Tibial nerve (tissue), 4 donors: ENCODE data around the gene PRKCSH. TPM values are rescaled to one million over a fixed set of nuclear protein-coding genes. Genes with fewer than 3 reads are reported as not detected.
A peak's percentile ranks its signal among the peaks of the same experiment; 100 is the strongest.

Experiments
- DNase-seq, 2 donors: peaks; one replicate each; pipeline ENCODE4 v3.0.0-alpha.2; 2019; ENCODE audit warnings: low spot score in 2 of 2
- H3K27ac ChIP-seq, 4 donors: fragments of 200-600 bp; sonication (generic) in 3 of 4; one replicate each; pipeline ENCODE4 v1.5.1; 2017 to 2019; ENCODE audit warnings: mild to moderate bottlenecking in 1 of 4
- H3K27me3 ChIP-seq, 2 donors: fragments of 200-600 bp; sonication (generic) in 1 of 2; one replicate each; pipeline versions ENCODE4 v1.5.1 to v1.6.0; 2017 to 2019
- H3K36me3 ChIP-seq, 3 donors: fragments of 200-600 bp; sonication (generic); one replicate each; pipeline ENCODE4 v1.5.1; 2018 to 2019
- H3K4me1 ChIP-seq, 4 donors: fragments of 200-600 bp; sonication (generic) in 3 of 4; one replicate each; pipeline ENCODE4 v1.5.1; 2017 to 2019
- H3K4me3 ChIP-seq, 4 donors: fragments of 200-600 bp; sonication (generic) in 3 of 4; one replicate each; pipeline ENCODE4 v1.5.1; 2017 to 2019; ENCODE audit warnings: mild to moderate bottlenecking in 1 of 4, moderate library complexity in 1 of 4
- H3K9me3 ChIP-seq, 4 donors: fragments of 200-600 bp; sonication (generic) in 3 of 4; one replicate each; pipeline ENCODE4 v1.5.1; 2017 to 2019
- EP300 ChIP-seq, 2 donors: sonication (generic); formaldehyde crosslinking; IDR thresholded peaks; one replicate each; pipeline ENCODE4 v1.6.1; 2017; ENCODE audit warnings: antibody characterized with exemption in 2 of 2, mild to moderate bottlenecking in 1 of 2
- POLR2A ChIP-seq, 2 donors: fragments of 450-650 bp; IDR thresholded peaks; one replicate each; pipeline ENCODE4 v1.6.1; 2017; ENCODE audit warnings: antibody characterized with exemption in 2 of 2, mild to moderate bottlenecking in 2 of 2, moderate library complexity in 2 of 2
- WGBS, 2 donors: methylation state at CpG; one replicate each; pipeline ENCODE4 v1.1.5; 2018; 5-methylcytosine and 5-hydroxymethylcytosine counted together
- total RNA-seq, 4 donors: library from RNA; depleted of rRNA; stranded (reverse); fragments of >200 nt; gene quantifications; one replicate each; pipeline ENCODE4 v1.1.0, GENCODE V29; 2016
- TF ChIP-seq, protein P1 (sequence below), 5 experiments: fragments of 200-600 bp in 3 of 5; fragments of 450-650 bp in 2 of 5; sonication (generic) in 3 of 5; IDR thresholded peaks; one replicate each; pipeline ENCODE4 v1.5.1; 2016 to 2019; ENCODE audit warnings: antibody characterized with exemption in 5 of 5, mild to moderate bottlenecking in 3 of 5, moderate library complexity in 2 of 5

PRKCSH gene
- total RNA-seq, 4 donors from 2014 or later, result 94.0 to 101 (median 97.4) TPM

DNA sequence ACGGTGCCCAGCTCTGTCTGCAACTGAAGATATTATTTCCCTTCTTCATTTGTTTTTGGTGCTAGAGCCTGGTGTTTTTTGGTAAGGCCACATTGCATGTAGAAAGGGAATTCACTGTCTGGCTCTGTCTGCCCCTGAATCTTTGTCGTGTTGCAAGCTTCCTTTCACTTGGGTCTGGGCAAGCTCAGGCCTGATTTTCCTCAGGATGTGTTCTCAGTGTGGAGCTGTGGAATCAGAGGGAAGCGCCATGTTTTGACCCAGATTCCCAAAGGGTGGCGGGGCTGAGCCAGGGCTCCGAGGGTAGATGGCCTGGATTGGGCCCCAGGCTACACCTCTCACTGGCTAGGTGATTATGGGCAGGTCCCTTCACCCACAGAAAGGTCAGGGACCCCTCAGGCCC lies 8.6 kb downstream of the PRKCSH start:
- no peaks in the 10 kb centered on the region for H3K9me3 ChIP-seq
- H3K27ac ChIP-seq, result no peak overlapping the region
- no peak overlapping the region for H3K4me3 ChIP-seq
- peaks cover 0 to 100% (median 13%) of the 10 kb centered on the region in 3 donors for H3K36me3 ChIP-seq
- no peaks in the 10 kb centered on the region for H3K27me3 ChIP-seq
- TF ChIP-seq, protein P1, sequence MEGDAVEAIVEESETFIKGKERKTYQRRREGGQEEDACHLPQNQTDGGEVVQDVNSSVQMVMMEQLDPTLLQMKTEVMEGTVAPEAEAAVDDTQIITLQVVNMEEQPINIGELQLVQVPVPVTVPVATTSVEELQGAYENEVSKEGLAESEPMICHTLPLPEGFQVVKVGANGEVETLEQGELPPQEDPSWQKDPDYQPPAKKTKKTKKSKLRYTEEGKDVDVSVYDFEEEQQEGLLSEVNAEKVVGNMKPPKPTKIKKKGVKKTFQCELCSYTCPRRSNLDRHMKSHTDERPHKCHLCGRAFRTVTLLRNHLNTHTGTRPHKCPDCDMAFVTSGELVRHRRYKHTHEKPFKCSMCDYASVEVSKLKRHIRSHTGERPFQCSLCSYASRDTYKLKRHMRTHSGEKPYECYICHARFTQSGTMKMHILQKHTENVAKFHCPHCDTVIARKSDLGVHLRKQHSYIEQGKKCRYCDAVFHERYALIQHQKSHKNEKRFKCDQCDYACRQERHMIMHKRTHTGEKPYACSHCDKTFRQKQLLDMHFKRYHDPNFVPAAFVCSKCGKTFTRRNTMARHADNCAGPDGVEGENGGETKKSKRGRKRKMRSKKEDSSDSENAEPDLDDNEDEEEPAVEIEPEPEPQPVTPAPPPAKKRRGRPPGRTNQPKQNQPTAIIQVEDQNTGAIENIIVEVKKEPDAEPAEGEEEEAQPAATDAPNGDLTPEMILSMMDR (IDR thresholded peaks at IDR 0.05), result no peak
- TF ChIP-seq POLR2A (IDR thresholded peaks at IDR 0.05), result no peak
- TF ChIP-seq EP300 (IDR thresholded peaks at IDR 0.05), result no peak
- WGBS, 2 donors, result 71 to 81% methylated on average over 5 of the region's 5 CpGs
- DNase-seq, result no peak
- no peaks in the 10 kb centered on the region for H3K4me1 ChIP-seq

DNA sequence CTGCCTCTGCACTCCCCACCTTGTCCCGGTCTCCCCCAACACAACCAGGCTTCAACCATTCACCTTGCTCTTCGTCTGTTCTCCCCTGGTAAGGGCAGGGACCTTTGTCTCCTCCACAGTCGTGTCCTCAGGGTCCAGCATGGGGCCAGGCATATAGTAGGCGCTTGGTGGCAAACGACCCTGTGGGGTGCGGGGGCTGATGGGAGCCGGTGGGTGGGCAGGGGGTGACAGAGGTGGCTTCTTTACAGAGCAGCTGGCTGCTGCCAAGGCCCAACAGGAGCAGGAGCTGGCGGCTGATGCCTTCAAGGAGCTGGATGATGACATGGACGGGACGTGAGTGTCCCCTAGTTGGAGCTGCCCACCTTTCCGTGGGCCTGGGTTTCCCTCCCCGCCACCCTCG lies 9.7 kb downstream of the PRKCSH start:
- no peak for DNase-seq
- no peaks in the 10 kb centered on the region for H3K4me1 ChIP-seq
- TF ChIP-seq POLR2A (IDR thresholded peaks at IDR 0.05) (no peak), EP300 (IDR thresholded peaks at IDR 0.05) (no peak)
- TF ChIP-seq, protein P1 (IDR thresholded peaks at IDR 0.05), result no peak
- no peaks in the 10 kb centered on the region for H3K27me3 ChIP-seq
- H3K9me3 ChIP-seq, result no peaks in the 10 kb centered on the region
- 81 to 89% methylated on average over 10 to 13 of the region's 13 CpGs for WGBS, 2 donors
- H3K27ac ChIP-seq, result no peak overlapping the region
- H3K36me3 ChIP-seq, result peaks cover 0 to 100% (median 13%) of the 10 kb centered on the region in 3 donors
- no peak overlapping the region for H3K4me3 ChIP-seq

GRCh38 chr19:11446271-11446651 lies 10.8 kb downstream of the PRKCSH start:
- no peaks in the 10 kb centered on the region for H3K9me3 ChIP-seq
- H3K4me1 ChIP-seq, result no peaks in the 10 kb centered on the region
- no peak for TF ChIP-seq POLR2A (IDR thresholded peaks at IDR 0.05)
- TF ChIP-seq, protein P1 (IDR thresholded peaks at IDR 0.05), result no peak
- no peak for TF ChIP-seq EP300 (IDR thresholded peaks at IDR 0.05)
- DNase-seq, result no peak
- H3K27ac ChIP-seq, result no peak overlapping the region
- no peak overlapping the region for H3K4me3 ChIP-seq
- peaks cover 0 to 99% (median 13%) of the 10 kb centered on the region in 3 donors for H3K36me3 ChIP-seq
- 83 to 90% methylated on average over 14 of the region's 14 CpGs for WGBS, 2 donors
- no peaks in the 10 kb centered on the region for H3K27me3 ChIP-seq

- H3K9me3 ChIP-seq, result no peaks in the 10 kb centered on the region
- no peak overlapping the region for H3K27ac ChIP-seq
- peaks cover 0 to 4% of the 10 kb centered on the region in 2 donors for H3K27me3 ChIP-seq
- DNase-seq, result peak in 1 of 2 donors; percentile 49
- peaks cover 0 to 4% (median 2%) of the 10 kb centered on the region in 4 donors for H3K4me1 ChIP-seq
- peaks cover 0 to 93% (median 13%) of the 10 kb centered on the region in 3 donors for H3K36me3 ChIP-seq
- TF ChIP-seq POLR2A (IDR thresholded peaks at IDR 0.05) (no peak), EP300 (IDR thresholded peaks at IDR 0.05) (no peak)
- TF ChIP-seq, protein P1 (IDR thresholded peaks at IDR 0.05), result peak; percentile 50 to 84 (median 59)
- H3K4me3 ChIP-seq, result no peak overlapping the region
- WGBS, 2 donors, result 54 to 57% methylated on average over 17 to 21 of the region's 23 CpGs
Measured at GRCh38 chr19:11446652-11447301, 11.3 kb downstream of the PRKCSH start.

- Histone ChIP-seq H3K36me3 (peaks cover 0 to 85% (median 13%) of the 10 kb centered on the region in 3 donors), H3K27ac (no peak overlapping the region), H3K27me3 (peaks cover 0 to 7% of the 10 kb centered on the region in 2 donors), H3K4me1 (peaks cover 0 to 12% (median 2%) of the 10 kb centered on the region in 4 donors), H3K4me3 (no peak overlapping the region), H3K9me3 (no peaks in the 10 kb centered on the region)
- no peak for TF ChIP-seq POLR2A (IDR thresholded peaks at IDR 0.05)
- TF ChIP-seq, protein P1 (IDR thresholded peaks at IDR 0.05), result no peak
- DNase-seq, result no peak
- WGBS, 2 donors, result 78 to 81% methylated on average over 29 to 33 of the region's 35 CpGs
Measured at GRCh38 chr19:11447347-11448262, 12.2 kb downstream of the PRKCSH start.
